ENCODE results near the gene LRRC45. TPM values are rescaled to one million over a fixed set of nuclear protein-coding genes. Genes with fewer than 3 reads are reported as not detected.

LRRC45 gene
- total RNA-seq, 3 donors from 2014 or later (not counting 1 experiment from before 2014, with no cell fraction given): 15.9 to 21.6 (median 16.8) TPM

GRCh38 chr17:82052638-82053059 lies 29.5 kb downstream of the LRRC45 start:
- peak overlapping the region in 1 of 2 donors; percentile 31 for H3K27ac Mint-ChIP-seq
- Histone ChIP-seq H3K4me1 (ENCODE audit: control insufficient read depth, insufficient read depth, low read length) (peaks cover 30% of the 10 kb centered on the region), H3K36me3 (ENCODE audit: control insufficient read depth, insufficient read depth, low read length) (peaks cover 34% of the 10 kb centered on the region), H3K9me3 (ENCODE audit: control insufficient read depth, insufficient read depth, low read length) (no peaks in the 10 kb centered on the region), H3K27ac (ENCODE audit: low read length) (no peak overlapping the region), H3K27me3 (ENCODE audit: control insufficient read depth, insufficient read depth, low read length) (no peaks in the 10 kb centered on the region), H3K4me3 (ENCODE audit: low read length) (peak overlapping the region; percentile 77)
- H3K4me1 Mint-ChIP-seq: peaks cover 0 to 16% of the 10 kb centered on the region in 2 donors
- no peaks in the 10 kb centered on the region for H3K9me3 Mint-ChIP-seq
- intact Hi-C loops (cut with micrococcal nuclease): no loop called here
- H3K36me3 Mint-ChIP-seq: no peaks in the 10 kb centered on the region
- DNase-seq (no peak), ATAC-seq (no peak)
- H3K27me3 Mint-ChIP-seq (ENCODE audit: low read depth in 2 of 2): no peaks in the 10 kb centered on the region
- H3K4me3 Mint-ChIP-seq: peak overlapping the region; percentile 65
- TF ChIP-seq CTCF (IDR thresholded peaks at IDR 0.05): no peak
- 45% methylated on average over 19 of the region's 19 CpGs for WGBS (ENCODE audit: insufficient coverage)

GRCh38 chr17:82053130-82053529 lies 30.0 kb downstream of the LRRC45 start:
- ATAC-seq (no peak), DNase-seq (no peak)
- peaks cover 30% of the 10 kb centered on the region for H3K4me1 ChIP-seq (ENCODE audit: control insufficient read depth, insufficient read depth, low read length)
- Mint-ChIP-seq H3K4me3 (peak overlapping the region; percentile 69), H3K9me3 (no peaks in the 10 kb centered on the region), H3K36me3 (no peaks in the 10 kb centered on the region), H3K4me1 (peaks cover 0 to 16% of the 10 kb centered on the region in 2 donors), H3K27ac (no peak overlapping the region), H3K27me3 (ENCODE audit: low read depth in 2 of 2) (no peaks in the 10 kb centered on the region)
- H3K27ac ChIP-seq (ENCODE audit: low read length): no peak overlapping the region
- 92% methylated on average over 19 of the region's 19 CpGs for WGBS (ENCODE audit: insufficient coverage)
- H3K36me3 ChIP-seq (ENCODE audit: control insufficient read depth, insufficient read depth, low read length): peaks cover 34% of the 10 kb centered on the region
- TF ChIP-seq CTCF (IDR thresholded peaks at IDR 0.05): no peak
- intact Hi-C loops (cut with micrococcal nuclease): no loop called here
- no peaks in the 10 kb centered on the region for H3K9me3 ChIP-seq (ENCODE audit: control insufficient read depth, insufficient read depth, low read length)
- H3K27me3 ChIP-seq (ENCODE audit: control insufficient read depth, insufficient read depth, low read length): no peaks in the 10 kb centered on the region
- H3K4me3 ChIP-seq (ENCODE audit: low read length): no peak overlapping the region

- Mint-ChIP-seq H3K36me3 (no peaks in the 10 kb centered on the region), H3K27me3 (ENCODE audit: low read depth in 2 of 2) (no peaks in the 10 kb centered on the region), H3K4me3 (peak overlapping the region; percentile 69), H3K27ac (no peak overlapping the region), H3K9me3 (no peaks in the 10 kb centered on the region), H3K4me1 (peaks cover 0 to 16% of the 10 kb centered on the region in 2 donors)
- Histone ChIP-seq H3K36me3 (ENCODE audit: control insufficient read depth, insufficient read depth, low read length) (peaks cover 35% of the 10 kb centered on the region), H3K9me3 (ENCODE audit: control insufficient read depth, insufficient read depth, low read length) (no peaks in the 10 kb centered on the region), H3K4me1 (ENCODE audit: control insufficient read depth, insufficient read depth, low read length) (peaks cover 30% of the 10 kb centered on the region), H3K27ac (ENCODE audit: low read length) (no peak overlapping the region), H3K4me3 (ENCODE audit: low read length) (no peak overlapping the region), H3K27me3 (ENCODE audit: control insufficient read depth, insufficient read depth, low read length) (no peaks in the 10 kb centered on the region)
- no peak for ATAC-seq
- WGBS (ENCODE audit: insufficient coverage): 98% methylated on average over 28 of the region's 28 CpGs
- TF ChIP-seq CTCF (IDR thresholded peaks at IDR 0.05): no peak
- intact Hi-C loops (cut with micrococcal nuclease): no loop called here
- DNase-seq: no peak
These were observed 30.6 kb downstream of the LRRC45 start for GRCh38 chr17:82053556-82054263.

All from natural killer cell (primary cell).